MG63 (cell line): ENCODE results near the gene FBXO31. TPM values are rescaled to one million over a fixed set of nuclear protein-coding genes. Genes with fewer than 3 reads are reported as not detected.

ENCODE experiments used
- DNase-seq: peaks from one replicate; pipeline ENCODE4 v3.0.0-alpha.2; 2020
- H3K27me3 ChIP-seq: fragments of 250-450 bp; sonication (Bioruptor Pico); 2 replicates; pipeline ENCODE4 v1.5.1; 2020; ENCODE audit warnings: mild to moderate bottlenecking, moderate library complexity
- H3K36me3 ChIP-seq: fragments of 250-450 bp; sonication (Bioruptor Pico); 2 replicates; pipeline ENCODE4 v1.5.1; 2020; ENCODE audit warnings: mild to moderate bottlenecking, moderate library complexity
- H3K4me3 ChIP-seq: fragments of 250-450 bp; sonication (Bioruptor Pico); 2 replicates; pipeline ENCODE4 v1.5.1; 2020; ENCODE audit warnings: mild to moderate bottlenecking, moderate library complexity
- H3K9me3 ChIP-seq: fragments of 250-450 bp; sonication (Bioruptor Pico); 2 replicates; pipeline ENCODE4 v1.5.1; 2020; ENCODE audit warnings: mild to moderate bottlenecking, moderate library complexity
- total RNA-seq: library from RNA; depleted of rRNA; stranded (reverse); fragments of >200 nt; shearing (Covaris generic); gene quantifications from 2 replicates; pipeline ENCODE4 v1.2.3, GENCODE V29; 2014; ENCODE audit warnings: low replicate concordance

FBXO31 gene
- total RNA-seq, 1 experiment from 2014 or later: 12.6 TPM

DNA sequence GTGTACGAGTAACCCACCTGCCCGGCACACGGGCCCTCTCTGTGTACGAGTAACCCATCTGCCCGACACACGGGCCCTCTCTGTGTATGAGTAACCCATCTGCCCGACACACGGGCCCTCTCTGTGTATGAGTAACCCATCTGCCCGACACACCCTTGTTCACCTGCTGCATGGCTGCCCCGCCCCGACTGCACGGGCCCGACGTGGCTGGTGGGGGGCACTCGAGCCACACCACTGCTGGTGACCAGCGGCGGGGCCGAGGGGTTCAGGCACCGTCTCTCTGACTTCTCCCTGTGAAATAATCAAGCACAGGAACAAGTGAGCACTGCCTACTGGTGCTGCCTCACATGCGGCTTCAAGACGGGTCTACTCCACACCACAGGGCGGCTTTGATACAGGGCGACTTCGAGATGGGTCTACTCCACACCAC lies 30.7 kb upstream of the FBXO31 start:
- Histone ChIP-seq H3K9me3 (no peaks in the 10 kb centered on the region), H3K27me3 (no peaks in the 10 kb centered on the region), H3K36me3 (no peaks in the 10 kb centered on the region; the same call in 1 of the 2 replicates), H3K4me3 (no peak overlapping the region)
- DNase-seq: no peak

- Histone ChIP-seq H3K9me3 (no peaks in the 10 kb centered on the region), H3K4me3 (no peak overlapping the region), H3K36me3 (peaks cover 3% of the 10 kb centered on the region), H3K27me3 (no peaks in the 10 kb centered on the region)
- DNase-seq: no peak
Measured at GRCh38 chr16:87412996-87413421, 29.4 kb upstream of the FBXO31 start.

DNA sequence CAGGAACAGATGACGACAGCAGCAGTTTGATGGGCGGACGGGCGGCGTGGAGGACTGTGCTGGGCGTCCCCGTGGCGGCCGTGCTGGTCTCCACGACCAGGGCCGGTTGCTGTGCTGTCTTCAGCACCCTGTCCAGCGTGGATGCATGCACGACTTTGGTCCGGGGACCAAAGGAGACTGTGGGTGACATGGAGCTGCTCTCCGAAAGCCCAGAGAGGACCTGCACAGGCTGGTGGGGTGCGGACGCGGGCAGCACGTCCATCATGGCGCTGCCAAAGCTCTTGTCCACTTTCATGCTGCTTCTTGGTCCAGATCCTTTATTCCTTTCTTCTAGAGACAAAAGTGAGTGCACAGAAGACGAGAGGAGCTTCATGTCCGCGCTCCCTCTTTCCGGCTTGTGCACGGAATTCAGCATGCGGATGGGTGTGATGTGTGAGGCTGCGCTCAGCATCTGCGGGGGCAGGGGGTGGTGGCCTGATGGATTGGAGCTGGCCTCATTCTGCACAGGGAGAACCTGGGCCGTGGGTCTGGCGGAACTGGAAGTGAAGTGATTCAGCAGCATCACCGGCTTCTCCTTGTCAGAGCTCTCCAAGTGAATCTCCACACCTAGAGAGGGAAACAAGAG lies 28.9 kb upstream of the FBXO31 start:
- Histone ChIP-seq H3K36me3 (peaks cover 4% of the 10 kb centered on the region), H3K9me3 (no peaks in the 10 kb centered on the region), H3K4me3 (no peak overlapping the region), H3K27me3 (no peaks in the 10 kb centered on the region)
- DNase-seq: no peak

- DNase-seq: no peak
- Histone ChIP-seq H3K9me3 (no peaks in the 10 kb centered on the region), H3K36me3 (peaks cover 4% of the 10 kb centered on the region), H3K4me3 (no peak overlapping the region), H3K27me3 (no peaks in the 10 kb centered on the region)
Measured at GRCh38 chr16:87411375-87412271, 28.0 kb upstream of the FBXO31 start.

- DNase-seq: no peak
- H3K27me3 ChIP-seq: no peaks in the 10 kb centered on the region
- H3K36me3 ChIP-seq: peaks cover 4% of the 10 kb centered on the region
- no peak overlapping the region for H3K4me3 ChIP-seq
- H3K9me3 ChIP-seq: no peaks in the 10 kb centered on the region
Measured at GRCh38 chr16:87410968-87411367, 27.4 kb upstream of the FBXO31 start.

DNA sequence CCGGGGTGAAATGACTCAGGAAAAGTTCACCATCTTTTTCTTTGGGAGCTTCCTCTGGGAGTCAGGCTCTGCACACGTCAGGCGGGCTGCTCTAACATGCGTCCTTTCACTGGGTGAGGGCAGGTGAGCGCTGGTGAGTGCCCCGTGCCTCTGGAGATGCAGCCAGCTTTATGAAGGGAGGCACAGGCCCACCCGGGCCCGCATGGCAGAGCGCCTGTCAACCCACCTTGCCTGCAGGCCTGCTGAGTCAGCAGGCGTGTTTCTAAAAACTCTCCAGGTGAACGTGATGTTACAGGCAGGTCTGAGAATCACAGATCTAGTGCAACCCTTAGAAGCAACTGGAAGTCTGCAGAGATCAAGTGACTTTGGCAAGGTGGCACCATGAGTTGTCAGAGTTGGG lies 27.0 kb upstream of the FBXO31 start:
- H3K9me3 ChIP-seq: no peaks in the 10 kb centered on the region
- no peaks in the 10 kb centered on the region for H3K27me3 ChIP-seq
- H3K36me3 ChIP-seq: peaks cover 4% of the 10 kb centered on the region
- no peak overlapping the region for H3K4me3 ChIP-seq
- DNase-seq: no peak

- no peaks in the 10 kb centered on the region for H3K27me3 ChIP-seq
- no peaks in the 10 kb centered on the region for H3K9me3 ChIP-seq
- no peak for DNase-seq
- H3K36me3 ChIP-seq: peaks cover 4% of the 10 kb centered on the region
- no peak overlapping the region for H3K4me3 ChIP-seq
Measured at GRCh38 chr16:87409781-87410180, 26.2 kb upstream of the FBXO31 start.

DNA sequence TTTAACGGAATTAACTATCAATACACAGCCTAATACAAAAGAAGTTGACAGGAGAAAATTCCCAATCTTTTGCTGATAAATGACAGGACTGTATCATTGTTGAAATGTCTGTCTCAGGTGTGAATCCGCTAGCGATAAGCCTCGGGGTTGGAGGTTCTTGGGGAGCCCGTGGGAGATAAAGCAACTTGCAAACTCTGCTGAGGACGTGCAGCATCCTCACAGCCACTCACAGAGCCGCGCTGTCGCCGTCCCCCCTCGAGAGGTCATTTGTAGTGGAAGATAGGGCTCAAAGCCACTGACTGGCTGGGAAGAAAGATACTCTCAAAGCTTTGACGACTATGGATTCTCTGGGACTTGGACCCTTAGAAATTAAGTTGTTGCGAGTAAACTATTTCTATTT lies 25.6 kb upstream of the FBXO31 start:
- Histone ChIP-seq H3K27me3 (no peaks in the 10 kb centered on the region), H3K9me3 (no peaks in the 10 kb centered on the region), H3K36me3 (peaks cover 4% of the 10 kb centered on the region), H3K4me3 (no peak overlapping the region)
- no peak for DNase-seq

DNA sequence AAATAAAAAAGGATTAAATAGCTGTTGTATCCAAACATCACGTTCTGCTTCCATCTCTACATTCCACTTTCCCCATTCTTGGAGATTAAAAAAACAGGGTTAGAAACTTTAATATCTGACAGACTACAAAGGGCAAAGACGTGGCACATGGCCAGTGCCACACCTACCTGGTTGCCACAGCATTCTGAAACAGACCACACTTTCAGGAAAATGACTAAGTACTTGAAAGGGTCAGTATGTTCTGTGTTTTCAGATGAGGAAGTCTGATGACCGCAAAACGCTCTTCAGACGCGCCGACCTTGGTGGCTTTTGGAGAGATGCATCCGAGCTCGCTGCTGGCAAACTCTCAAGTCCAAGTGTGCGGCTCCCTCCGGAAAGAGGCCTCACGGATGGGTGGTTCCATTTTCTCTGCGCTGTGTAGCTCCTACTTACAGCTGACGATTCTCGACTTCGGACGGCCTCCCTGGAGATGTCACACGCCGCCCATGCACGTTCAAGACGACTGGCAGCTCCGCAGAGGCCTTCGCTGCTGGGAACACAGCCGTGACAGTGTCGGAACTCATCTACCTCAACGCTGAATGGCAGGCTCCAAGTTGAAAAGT lies 24.0 kb upstream of the FBXO31 start:
- H3K36me3 ChIP-seq: peaks cover 10% of the 10 kb centered on the region
- DNase-seq: no peak
- no peaks in the 10 kb centered on the region for H3K27me3 ChIP-seq

DNA sequence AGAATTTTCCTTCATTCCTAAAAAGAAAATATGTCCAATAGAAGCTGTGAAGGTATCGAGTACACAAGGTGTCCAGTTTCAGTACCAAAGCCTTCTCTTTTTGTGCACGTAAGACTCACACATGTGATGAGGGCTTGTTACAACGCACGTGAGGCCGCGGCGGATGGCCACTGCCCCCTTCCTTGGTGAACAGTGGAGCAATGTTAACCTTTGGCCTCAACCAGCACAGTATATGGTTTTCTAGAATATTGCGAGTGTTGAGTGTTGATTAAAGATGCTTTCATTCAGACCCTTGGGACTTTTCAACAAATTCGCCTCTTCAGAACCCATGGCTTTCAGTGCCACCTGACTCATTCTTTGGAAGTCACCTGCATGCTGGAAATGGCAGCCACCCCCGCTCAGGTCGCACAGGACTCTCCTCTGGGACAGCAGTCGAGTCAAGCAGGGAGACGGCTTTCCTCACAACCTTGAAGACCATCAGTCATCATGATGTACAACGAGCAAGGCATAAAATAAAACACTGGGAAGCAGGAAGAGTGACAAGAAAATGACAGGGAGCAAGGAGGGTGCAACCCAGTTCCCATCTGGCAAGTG lies 23.0 kb upstream of the FBXO31 start:
- Histone ChIP-seq H3K9me3 (no peaks in the 10 kb centered on the region), H3K4me3 (no peak overlapping the region), H3K36me3 (peaks cover 10% of the 10 kb centered on the region), H3K27me3 (no peaks in the 10 kb centered on the region)
- no peak for DNase-seq

More for the DNA sequence above, 24.0 kb upstream of the FBXO31 start:
- no peak overlapping the region for H3K4me3 ChIP-seq
- no peaks in the 10 kb centered on the region for H3K9me3 ChIP-seq

- Histone ChIP-seq H3K4me3 (no peak overlapping the region), H3K9me3 (no peaks in the 10 kb centered on the region), H3K36me3 (peaks cover 10% of the 10 kb centered on the region), H3K27me3 (no peaks in the 10 kb centered on the region)
- DNase-seq: no peak
Measured at GRCh38 chr16:87404764-87405625, 21.4 kb upstream of the FBXO31 start.

DNA sequence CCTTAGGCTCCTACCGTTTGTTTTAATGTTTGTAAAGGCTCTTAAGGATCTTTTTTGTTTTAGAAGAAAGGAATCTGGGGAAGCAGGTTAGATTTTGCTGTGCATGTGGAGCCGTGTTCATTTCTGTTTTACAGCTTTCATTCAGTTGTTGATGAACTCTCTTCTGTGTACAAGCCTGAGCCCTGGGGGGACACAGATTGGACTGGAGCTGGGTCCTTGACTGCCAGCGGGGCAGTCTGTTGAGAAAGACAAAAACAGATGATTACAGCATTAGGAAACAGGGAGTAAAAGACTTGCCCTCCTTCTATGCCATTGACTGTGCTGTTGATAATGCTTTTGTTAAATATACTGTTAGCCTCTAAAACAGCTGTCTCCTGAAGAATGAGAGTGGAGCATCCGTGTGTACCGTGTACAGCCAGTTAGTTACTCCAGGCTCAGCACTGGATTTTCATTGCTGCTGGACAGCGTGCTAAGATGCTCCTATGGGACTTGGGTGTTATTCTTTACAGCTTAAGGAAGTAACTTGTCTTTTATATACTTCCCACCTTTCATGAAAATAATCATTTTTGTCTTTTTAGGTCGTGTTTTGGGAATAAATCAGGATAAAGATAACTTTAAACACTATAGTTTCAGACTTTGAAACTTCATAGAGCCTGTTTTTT lies 11.7 kb upstream of the FBXO31 start:
- no peak for DNase-seq
- H3K27me3 ChIP-seq: no peaks in the 10 kb centered on the region
- H3K4me3 ChIP-seq: no peak overlapping the region
- H3K9me3 ChIP-seq: no peaks in the 10 kb centered on the region
- H3K36me3 ChIP-seq: peaks cover 5% of the 10 kb centered on the region

DNA sequence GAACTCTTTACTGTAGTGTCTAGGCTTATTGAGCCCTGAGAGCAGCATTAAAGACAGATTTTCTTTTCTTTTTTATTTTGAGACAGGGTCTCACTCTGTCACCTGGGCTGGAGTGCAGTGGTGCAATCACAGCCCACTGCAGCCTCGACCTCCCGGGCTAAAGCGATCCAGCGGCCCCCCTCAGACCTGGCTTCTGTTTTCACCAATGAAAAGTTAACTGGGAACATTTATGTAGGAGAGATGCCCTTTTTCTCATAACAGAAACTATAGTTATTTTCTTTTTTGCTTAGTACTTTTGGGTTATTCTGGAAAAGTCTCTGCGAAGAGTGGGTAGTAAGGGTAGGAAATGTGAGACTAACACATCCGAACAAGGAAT lies 10.1 kb upstream of the FBXO31 start:
- DNase-seq: no peak
- Histone ChIP-seq H3K27me3 (no peaks in the 10 kb centered on the region), H3K36me3 (no peaks in the 10 kb centered on the region; the same call in 1 of the 2 replicates), H3K4me3 (peak overlapping the region; percentile 54), H3K9me3 (no peaks in the 10 kb centered on the region)

DNA sequence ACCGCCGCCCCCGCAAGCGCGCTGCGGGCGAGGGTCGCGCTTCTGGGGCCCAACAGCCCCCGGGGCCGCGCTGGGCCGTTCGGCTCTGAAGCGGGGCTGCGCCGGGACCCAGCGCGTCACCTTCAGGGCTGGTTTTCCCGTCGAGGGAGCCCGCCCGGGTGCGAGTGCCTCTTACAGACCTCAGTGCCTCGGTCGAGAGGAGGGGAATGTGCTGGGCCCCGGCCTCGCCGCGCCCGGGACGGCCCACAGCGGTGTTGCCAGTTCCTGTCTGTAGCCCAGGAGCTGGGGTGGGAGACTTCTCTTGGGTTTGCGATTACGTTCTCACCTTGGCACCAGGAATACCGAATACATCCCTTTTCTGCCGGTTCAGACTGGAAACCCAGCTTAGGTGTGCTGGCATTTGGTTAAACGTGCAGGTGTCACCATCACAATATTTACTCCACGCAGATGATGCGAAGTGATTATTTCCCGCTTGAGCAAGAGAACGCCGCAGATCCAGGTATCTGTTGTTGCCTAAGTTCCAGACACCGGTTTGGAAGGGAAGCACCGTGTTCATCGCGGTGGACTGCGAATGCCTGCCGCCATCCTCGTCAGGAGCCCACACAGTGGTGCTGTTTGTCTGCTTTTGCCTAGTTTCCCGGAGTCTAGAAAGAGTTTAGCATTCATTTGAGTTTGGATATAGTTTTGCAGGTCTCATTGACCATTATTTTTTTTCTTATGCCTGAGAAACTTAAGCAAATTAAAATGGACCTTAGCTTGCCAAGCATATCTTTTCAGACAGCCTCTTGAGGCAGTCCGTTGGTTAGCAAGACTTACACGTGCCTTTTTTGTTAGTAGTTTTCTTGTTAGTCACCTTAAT lies 9.5 kb upstream of the FBXO31 start:
- Histone ChIP-seq H3K36me3 (no peaks in the 10 kb centered on the region), H3K4me3 (peak overlapping the region; percentile 54), H3K27me3 (no peaks in the 10 kb centered on the region), H3K9me3 (no peaks in the 10 kb centered on the region)
- DNase-seq: peak; percentile 22
